ENCODE measurements around the gene C1QTNF5.

The C1QTNF5 gene

DNA sequence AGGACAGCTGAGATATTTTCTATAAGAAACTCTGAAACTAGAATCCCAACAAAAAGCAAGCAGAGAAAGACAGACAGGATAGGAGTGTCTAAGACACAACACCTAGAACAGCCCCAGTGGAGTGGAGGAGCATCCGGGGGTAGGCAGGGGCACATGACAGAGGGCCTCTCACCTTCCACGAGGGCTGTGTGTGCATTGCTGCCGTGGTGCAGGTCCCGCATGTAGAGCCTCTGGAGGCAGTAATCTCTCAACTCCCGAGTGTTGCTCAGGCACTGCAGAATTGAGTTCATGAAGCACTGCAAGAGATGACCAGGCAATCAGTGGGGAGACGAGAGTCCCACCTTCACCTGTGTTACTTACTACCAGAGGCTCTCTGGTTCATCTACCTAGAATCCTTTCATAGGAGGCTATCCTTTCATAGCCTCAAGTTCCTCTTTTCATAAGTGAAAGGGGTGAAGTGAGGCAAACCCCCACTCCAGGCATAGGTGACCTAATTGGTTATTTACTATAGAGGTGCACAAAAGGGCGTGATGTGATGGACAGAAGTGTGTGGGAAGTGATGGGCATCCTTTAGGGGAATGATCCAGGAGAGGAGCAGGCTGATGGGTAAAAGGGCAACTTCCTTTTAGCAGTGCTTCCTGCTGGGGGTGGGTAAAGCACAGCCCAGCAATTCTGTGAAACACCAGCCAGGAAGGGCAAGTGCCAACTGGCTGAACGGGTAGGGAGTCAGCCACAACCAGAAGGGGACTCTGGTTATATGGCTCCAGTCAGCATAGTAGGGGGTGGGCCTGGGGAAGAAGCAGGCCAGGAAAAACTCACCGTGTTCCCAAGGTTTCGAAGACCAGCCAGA lies 18.9 kb upstream of the C1QTNF5 start:
- no peak for DNase-seq (ENCODE audit: low read depth)

DNA sequence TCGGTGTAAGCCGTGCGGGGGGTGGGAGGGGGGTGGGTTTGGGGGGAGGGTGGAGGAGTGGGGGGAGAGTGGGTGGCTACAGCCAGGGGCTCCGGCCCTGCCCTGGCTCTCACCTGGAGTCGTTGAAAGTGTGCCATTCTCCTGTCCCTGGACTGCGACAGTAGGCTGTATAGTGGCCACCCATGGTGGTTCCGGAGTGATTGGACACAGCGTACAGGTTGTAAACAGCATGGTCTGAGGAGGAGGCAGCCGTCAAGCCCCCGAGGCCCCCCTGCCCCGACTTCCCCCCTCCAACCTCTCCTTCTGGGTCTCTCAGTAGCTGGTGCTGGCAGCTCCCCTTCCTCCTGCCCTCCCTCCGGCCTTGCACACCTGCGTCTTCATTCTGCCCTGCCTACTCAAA lies 16.4 kb upstream of the C1QTNF5 start:
- DNase-seq (ENCODE audit: low read depth), result no peak

DNA sequence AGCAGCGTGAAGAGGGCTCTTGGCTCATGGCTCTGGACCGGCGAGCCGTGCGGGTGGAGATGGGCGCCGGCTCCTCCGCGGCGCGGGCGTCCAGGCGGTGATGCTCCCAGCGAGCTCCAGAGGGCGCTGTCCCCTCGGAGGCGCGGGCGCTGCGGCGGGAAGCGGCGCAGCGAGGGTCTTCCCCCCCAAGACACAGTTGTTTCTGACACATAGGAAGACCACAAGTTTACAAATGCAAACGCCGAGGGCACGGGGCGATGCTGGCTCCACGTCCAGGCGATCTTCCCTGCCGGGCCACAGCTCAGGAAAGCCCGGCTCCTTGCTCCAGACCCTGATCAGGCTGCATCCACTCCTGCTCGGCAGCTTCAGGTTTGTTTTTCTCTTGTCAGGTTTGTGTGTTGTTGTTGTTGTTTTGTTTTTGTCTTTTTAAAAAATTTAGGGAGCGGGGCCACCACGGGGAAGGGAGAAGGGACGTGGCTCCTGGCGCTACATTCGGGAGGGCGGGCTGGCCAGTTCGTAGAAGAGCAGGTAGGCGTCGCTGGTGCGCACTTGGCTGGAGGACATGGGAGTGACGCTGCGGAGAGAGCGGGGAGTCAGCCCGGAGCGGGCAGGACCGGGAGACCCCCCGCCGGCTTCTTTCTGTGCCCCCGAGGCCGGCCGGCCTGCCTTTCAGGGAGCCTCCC lies 15.8 kb upstream of the C1QTNF5 start:
- DNase-seq (ENCODE audit: low read depth), result no peak

DNA sequence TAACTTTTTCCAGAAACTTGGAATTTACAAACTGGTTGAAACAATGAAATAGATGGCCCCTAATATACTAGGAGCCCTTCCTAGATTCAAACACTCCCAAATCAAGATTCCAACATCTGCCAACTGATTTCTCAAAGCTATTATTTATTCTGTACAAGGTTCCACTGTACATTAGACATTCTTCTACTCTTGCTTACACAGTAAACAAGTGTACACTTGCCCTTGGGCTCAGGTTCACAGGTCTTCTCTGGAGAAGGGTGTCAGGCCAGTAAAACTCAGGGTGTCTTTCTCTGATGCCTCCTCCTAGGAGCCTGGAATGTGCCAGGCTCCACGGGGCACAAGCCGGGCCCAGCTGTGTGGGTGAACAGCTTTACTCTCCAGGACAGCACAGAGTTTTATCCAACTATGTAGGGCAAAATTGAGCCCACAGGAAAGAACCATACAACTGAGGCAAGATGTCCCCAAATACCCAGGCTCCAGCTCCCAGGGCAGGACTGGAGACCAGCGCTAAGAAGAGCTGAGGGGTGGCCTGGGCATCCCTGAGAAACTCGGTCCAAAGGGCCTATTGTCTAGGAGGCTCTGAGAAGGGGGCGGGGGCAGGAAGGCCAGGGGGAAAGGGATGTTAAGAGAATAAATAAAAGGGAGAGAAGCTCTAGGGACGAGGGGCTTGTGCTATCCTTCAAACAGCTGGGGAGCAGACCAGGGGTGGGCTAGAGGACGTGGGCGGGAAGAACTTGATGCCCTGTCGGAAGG lies 14.6 kb upstream of the C1QTNF5 start:
- DNase-seq (ENCODE audit: low read depth), result no peak

DNA sequence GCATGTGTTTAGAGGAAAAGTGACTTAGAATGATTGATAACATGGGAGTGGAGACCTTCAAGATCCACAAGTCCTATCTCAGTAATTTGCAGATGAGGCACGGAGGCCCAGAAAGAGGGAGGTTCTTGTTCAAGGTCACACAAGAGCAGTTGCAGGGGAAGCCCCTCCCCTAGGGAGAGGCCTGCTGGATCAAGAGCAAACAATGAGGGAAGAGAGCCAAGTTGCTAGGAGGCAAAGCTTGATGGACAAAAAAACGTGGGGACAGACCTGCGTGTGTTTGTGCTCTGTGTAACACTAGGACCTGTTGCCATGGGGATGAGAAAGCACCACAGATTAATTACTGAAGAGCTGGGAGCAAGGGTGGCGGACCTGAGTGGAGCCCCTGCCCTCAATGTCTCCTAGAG lies 12.2 kb upstream of the C1QTNF5 start:
- no peak for DNase-seq (ENCODE audit: low read depth)

DNA sequence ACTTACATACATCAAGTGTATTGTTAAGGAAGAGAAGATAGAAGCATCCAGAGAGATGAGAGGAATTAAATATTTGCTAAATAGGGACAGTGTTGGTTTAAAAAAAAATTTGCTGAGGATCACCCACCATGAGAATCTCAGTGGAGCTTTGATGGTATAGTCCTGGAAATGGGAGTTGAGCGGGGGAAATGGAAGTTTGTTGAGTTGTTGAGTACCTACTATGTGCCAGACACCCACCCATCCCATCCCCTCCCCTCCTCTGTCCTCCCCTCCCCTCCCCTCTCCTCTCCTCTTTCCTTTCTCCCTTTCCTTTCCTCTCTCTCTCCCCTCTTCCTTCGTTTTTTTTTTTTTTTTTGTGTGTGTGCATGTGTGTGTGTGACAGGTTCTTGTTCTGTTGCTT lies 10.5 kb upstream of the C1QTNF5 start:
- no peak for DNase-seq (ENCODE audit: low read depth)

DNA sequence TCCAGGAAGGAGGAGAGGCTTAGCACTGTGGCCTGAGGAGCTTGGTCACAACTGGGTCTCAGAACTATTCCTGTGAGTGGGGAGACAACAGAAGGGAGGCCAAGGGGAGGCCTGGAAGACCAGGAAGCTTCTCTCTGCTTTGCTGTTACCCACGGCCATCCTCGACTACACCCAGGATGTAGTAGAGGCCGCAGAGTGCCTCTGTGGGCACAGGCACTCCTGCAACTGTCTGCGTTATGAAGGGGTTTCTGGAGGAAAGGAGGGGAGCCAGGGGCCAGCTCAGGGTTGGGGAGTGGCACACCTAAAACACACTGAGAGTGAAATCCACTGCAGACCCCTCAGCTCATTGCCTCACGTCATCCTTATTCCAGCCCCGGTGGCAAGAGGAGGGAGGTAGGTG lies 9.6 kb upstream of the C1QTNF5 start:
- no peak for DNase-seq (ENCODE audit: low read depth)

DNA sequence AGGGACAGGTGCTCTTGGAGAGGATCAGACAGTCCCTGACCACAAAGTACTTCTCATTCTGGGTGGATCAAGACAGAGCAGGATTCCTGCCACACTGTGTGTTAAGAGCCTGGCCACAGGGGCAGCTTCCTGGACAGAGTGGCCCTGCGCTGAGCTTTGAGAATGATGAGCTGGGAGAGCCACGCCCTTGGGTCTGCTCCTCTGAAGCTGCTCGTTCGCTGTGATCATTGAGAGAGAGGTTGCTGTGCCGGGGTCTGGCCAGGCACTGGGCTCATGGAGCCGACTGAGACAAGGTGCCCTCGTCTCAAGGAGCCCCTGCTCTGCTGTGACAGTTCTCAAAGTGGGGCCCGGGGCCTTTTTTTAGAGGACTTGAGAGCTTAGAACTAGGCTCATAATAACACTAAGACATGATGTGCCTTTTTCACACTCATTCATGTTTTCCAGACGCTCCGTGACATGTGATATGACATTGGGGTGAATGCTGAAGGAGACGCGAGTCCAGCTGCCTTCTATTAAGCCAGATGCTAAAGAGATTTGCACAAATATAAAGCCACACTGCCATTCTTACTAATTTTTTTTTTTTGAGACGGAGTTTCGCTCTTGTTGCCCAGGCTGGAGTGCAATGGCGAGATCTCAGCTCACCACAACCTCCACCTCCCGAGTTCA lies 7.4 kb upstream of the C1QTNF5 start:
- DNase-seq (ENCODE audit: low read depth), result no peak

DNA sequence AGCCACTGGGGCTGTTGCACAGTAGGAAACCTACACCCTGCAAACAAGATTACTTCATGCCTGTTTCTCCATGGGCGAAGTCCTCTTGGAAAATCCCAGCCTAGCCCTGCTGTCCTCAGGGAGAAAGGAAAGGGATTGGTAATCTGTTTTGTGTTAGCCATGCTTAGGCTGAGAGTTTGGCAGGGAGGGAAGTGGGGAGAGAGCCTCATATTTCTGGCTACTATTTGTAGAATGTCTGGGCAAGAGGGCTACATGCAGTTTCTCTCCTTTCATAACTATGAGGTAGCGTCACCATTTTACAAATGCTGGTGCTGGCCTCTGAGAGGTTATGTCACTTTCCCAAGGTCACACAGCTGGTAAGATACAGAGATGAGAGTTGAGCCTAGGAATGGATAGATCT lies 6.6 kb upstream of the C1QTNF5 start:
- DNase-seq (ENCODE audit: low read depth), result peak; percentile 71

DNA sequence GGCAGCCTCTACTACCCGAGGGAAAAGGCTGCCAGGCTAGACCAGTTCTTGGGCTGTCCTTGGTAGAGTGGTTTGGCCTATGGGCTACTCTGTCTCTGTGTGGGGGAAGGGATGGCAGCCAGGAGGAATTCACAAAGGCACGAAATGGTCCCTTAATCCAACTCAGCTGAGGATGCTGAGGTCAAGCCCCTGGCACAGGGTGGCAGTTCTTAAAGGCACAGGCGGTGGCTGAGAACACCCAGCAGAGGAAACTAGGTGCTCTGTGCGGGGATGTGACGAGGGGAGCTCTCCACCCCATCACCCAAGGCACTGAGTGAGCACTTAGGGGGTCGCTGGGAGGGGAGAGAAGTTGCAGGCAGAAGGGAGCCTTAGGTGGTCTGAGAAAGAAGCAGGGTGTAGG lies 5.9 kb upstream of the C1QTNF5 start, which contains the start of gene MFRP:
Gene MFRP (minus strand): TSS at position 101 of the 400 bp plus-strand sequence. CDS start 192 bp downstream, outside the sequence.
- DNase-seq (ENCODE audit: low read depth), result no peak

DNA sequence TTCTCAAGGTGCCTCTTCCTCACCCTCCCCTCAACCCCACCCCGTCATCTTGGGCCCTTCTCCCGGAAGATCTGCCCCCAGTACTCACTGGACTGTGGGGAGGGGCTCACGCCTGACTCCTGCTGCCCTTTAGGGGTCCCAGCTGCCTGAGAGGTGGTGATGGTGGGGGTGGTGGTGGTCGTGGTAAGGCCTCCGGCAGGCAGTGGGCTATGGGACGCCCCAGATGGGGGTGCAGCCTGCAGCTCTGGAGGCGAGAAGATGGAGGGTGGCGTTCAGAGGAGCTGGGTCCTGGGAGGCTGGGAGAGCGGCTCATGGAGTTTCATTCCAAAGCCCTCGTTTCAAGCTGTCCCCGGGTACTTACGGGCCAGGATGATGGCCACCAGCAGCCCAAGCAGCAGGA lies 5.0 kb upstream of the C1QTNF5 start:
- DNase-seq (ENCODE audit: low read depth), result no peak

DNA sequence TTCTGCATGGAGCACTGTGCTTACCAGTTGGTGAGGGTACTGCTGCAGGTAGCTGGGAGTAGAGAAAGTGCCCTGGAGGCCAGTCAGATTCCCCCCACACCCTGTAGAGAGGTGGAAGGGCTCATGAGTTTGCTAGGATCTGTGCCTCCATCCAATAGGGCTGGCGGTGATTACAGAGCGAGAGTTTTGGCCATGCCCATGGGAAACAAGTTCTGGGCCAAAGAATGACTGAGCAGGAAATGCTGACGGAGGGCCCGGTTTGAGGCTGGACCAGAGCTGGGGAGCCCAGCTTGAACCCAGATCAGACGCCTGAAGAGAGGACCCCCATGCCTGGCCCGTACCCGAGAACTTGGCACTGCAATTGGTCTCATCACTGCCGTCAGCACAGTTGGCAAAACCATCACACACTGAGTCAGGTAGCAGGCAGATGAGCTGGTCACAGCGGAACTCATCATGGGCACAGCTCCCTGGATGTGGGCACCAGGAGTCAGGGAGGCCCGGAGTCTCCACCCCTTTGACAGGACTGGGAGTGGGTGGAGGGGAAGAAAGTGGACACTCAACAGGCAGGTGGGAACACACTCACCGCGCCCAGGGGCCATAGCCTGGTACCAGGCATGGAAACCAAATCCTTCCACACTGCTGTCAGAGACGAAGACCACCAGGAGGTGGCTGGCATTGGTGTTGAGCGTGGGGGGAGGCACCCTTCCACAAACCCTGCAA lies 3.8 kb upstream of the C1QTNF5 start:
- DNase-seq (ENCODE audit: low read depth), result no peak

DNA sequence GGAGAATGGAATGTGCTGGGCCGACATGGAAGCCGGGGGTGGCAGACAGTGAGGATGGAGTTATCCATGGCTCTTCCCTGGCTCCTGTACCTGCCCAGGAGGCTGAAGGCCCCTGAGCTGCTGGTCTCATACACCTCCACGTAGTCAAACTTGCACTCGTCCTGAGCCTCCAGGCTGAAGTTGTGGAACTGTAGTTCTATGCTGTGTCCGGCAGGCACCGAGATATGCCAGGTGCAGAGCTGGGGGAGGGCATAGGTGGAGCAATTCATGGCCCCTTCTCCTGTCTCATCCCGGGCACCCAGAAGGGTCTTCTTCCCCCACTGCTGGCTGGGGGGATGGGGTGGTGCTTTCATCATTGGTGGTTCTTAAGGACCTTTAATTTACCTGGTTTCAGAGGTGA lies 3.0 kb upstream of the C1QTNF5 start:
- DNase-seq (ENCODE audit: low read depth), result no peak

DNA sequence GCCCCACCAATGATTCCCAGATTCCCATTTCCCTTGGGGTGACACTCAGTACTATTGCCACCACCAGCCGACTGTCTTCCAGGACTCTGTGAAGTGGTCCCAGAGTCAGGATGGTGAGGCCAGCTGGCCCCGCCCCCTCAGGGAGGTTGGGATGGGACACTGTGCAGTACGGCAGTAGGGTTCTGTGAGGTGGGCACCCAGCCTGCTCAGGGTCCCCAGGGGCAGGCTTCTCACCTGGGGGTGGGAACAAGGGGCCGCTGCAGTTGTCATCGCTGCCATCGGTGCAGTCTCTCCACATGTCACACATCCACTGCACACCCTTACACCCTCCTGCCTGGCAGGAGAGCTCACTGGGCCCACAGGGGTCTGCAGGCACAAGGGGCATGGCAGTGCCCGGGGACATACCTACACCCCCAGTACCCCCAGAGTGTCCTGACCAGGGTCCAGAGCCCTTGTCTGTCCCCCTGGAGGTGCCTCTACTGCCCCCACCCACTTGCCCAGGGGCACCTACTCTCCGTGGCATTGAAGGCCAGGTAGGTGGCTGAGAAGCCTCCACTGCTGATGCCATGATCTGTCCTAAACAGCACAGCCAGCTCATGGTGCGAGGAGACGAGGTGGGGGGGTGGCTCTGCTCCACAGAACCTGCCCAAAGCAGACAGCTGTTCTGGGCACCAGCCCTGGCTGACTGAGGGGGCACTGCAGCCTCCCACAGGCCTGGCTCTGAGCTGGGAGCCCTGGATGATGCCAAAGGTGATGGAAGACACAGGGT lies 1.9 kb upstream of the C1QTNF5 start:
- no peak for DNase-seq (ENCODE audit: low read depth)

DNA sequence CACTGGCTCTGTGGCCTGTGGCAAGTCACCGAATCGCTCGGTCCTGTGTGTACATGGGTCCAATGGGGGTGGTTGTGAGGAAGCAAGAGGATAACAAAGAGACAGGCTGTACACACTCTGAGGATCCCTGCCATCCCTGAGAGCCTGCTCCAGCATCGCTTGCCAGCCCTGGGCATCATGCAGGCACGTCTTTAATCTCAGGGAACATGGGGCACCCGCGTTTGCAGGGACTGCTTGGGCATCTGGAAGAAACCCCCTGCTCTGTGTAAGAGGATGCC lies 1.3 kb upstream of the C1QTNF5 start:
- DNase-seq (ENCODE audit: low read depth), result no peak

DNA sequence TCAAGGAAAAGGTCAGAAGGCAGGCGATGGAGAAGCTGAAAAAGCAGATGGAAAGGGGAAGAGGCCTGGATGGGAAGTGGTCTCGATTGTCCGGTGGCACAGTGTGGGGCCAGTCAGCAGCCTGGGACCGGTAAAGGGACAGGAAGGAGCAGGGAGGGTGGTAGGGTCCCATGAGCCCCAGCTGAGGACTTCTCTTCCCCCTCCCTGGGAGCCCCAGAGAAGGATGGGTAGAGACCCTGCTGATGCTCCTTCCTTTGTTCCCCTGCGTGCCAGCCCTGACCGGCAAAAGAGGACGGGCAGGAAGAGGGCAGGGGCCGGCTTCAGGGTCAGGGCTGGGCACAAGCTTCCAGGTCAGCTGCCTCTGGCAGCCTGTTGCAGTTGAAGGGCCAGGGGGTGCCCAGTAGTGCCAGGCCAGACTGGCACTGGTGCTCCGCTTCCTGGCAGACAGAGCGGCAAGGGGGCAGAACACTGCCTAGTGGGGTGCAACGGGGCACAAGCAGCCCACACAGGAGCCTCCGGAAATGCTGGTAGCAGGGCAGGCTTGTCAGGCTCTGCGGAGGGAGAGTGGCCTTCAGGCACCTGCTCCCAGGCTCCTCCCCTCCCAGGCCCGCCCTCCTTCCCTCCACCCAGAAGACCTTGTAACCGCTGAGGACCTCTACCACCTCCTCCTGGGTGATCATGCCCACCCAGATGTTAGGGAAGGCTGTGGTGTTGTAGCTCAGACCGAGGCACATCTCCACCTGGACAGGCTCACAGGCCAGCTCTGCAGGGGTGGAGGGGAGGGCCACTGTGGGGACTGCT lies 739 bp upstream of the C1QTNF5 start:
- DNase-seq (ENCODE audit: low read depth), result no peak

DNA sequence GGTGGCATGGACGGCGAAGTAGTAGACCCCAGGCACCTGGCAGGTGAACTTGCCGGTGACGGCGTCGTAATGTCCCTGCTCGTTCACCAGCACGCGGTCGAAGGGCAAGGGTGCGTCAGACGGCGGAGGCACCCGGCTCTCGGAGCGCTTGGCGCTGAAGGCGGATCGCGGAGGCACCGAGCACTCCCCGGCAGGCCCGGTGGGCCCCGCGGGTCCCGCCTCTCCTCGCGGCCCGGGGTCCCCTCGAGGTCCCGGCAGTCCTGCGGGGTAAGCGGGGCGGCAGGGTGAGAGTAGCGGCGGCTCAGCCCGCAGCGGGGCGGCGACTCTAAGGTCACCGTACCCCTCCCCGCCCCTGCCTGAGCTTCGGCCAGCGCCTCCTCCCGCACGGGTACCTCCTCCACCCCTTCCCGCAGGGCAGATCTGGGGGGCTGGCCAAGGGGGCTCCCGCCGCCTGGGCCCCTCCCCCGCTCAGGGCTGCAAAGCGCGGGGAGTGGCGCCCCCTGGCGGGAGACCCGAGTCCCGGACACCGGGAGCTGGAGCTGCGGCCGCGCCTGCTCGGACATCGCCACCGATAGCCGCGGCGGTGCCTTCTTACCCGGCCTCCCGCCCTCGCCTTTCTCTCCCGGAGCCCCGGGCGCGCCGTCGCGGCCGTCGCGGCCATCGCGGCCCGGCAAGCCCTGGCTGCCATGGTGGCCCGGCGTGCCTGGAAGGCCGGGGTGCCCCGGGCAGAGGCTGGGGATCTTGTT lies 921 bp downstream of the C1QTNF5 start:
- DNase-seq (ENCODE audit: low read depth), result no peak

DNA sequence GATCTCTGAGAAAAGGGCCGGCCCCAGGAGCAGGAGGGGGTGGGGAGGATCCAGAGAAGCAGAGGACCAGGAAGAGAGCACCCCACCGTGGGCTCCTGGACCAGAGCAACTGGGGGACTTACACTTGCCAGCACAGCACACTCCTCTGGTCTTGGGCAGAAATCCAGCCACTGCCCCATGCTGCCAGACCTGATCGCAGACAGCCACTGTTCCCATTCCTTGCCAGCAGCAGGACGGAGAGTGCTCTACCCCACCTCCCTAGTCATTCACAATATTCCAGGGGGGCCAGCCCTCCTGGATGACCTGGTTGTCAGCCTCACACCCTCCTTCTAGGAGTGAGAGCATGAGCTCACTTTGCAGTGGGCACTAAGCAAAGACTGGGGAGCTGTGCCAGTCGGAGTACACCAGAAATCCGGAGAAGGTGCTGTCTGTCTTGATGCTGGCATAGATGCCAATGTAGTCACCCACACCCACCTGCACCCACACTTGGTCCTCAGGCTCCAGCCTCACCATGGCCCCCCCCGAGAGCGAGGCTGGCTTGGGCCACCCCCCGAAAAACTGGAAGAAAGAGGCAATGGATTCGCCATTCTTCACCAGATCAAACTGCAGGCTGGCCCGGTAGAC lies 1.6 kb downstream of the C1QTNF5 start:
- DNase-seq (ENCODE audit: low read depth), result no peak

DNA sequence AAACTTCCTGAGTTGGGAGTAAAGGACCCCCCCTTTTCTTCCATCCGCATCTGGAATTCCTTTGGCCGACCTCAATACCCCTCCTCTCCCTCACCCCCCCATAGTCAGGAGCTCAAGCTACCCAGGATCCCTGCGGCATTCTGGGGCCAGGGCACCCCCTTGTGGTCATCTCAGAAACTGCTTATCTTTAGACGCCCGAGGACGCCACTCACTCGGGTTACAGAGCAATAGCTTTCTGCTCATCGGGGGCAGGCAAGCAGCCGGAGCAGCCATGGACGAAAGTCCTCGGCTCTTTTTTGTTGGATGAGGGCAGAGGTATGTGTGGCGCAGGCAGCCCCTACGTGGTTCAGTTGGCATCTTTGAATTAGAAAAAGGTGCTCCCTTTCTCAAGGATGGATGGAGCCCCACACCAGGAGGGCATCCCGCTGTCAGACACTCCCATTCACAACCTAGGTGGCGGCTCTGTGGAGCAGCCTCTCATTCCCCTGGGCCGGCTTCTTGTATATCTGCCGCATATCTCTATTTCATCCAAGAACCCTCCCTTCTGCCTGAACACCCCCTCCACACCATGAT lies 2.3 kb downstream of the C1QTNF5 start:
- peak; percentile 63 for DNase-seq (ENCODE audit: low read depth)

Data from stromal cell of bone marrow (primary cell).